Aorta (tissue), 5 donors: ENCODE measurements around the gene YIF1A. TPM values are rescaled to one million over a fixed set of nuclear protein-coding genes. Genes with fewer than 3 reads are reported as not detected.

Experiments used
- ATAC-seq: fragments of 200-7000 bp; cut with Tn5 transposase; one replicate; pipeline ENCODE4 v1.9.1; 2022; ENCODE audit warnings: moderate library complexity; ENCODE audit not compliant: low FRiP score
- DNase-seq, 2 donors: peaks; one replicate each; pipeline ENCODE4 v3.0.0-alpha.2; 2020
- H3K27ac ChIP-seq, 2 donors: one replicate each; pipeline ENCODE4 v1.5.1; 2013; ENCODE audit warnings: low read length in 2 of 2, mild to moderate bottlenecking in 2 of 2, moderate library complexity in 2 of 2, control low read depth in 1 of 2, inconsistent platforms in 1 of 2, low read depth in 1 of 2
- H3K27me3 ChIP-seq, 2 donors: one replicate each; pipeline ENCODE4 v1.6.1; 2013; ENCODE audit warnings: control low read depth in 1 of 2, low read length in 1 of 2, mild to moderate bottlenecking in 1 of 2, moderate library complexity in 1 of 2; ENCODE audit not compliant: insufficient read depth in 2 of 2, control insufficient read depth in 1 of 2
- H3K36me3 ChIP-seq, 2 donors: one replicate each; pipeline ENCODE4 v1.6.1; 2013; ENCODE audit warnings: control low read depth in 1 of 2, low read length in 1 of 2, mild to moderate bottlenecking in 1 of 2; ENCODE audit not compliant: insufficient read depth in 2 of 2, control insufficient read depth in 1 of 2
- H3K4me1 ChIP-seq, 2 donors: one replicate each; pipeline ENCODE4 v1.6.1; 2013; ENCODE audit warnings: low read length in 2 of 2, control low read depth in 1 of 2, mild to moderate bottlenecking in 1 of 2, moderate library complexity in 1 of 2; ENCODE audit not compliant: insufficient read depth in 2 of 2, control insufficient read depth in 1 of 2
- H3K4me3 ChIP-seq, 2 donors: one replicate each; pipeline ENCODE4 v1.5.1; 2013; ENCODE audit warnings: low read length in 2 of 2, control low read depth in 1 of 2, mild to moderate bottlenecking in 1 of 2
- H3K9me3 ChIP-seq: one replicate; pipeline ENCODE4 v1.6.1; 2013; ENCODE audit warnings: mild to moderate bottlenecking, low read length; ENCODE audit not compliant: control insufficient read depth
- WGBS, 2 donors: extraction: QIAGEN DNeasy Blood & Tissue Kit; methylation state at CpG; one replicate each; pipeline ENCODE4 v1.1.7; 2013; 5-methylcytosine and 5-hydroxymethylcytosine counted together
- intact Hi-C, 2 donors: fragments of 100-400 bp; cut with DNase I; formaldehyde crosslinking; loops; one replicate each; pipeline versions ENCODE4 v1.14.2 to v1.15.0; 2022
- polyA plus RNA-seq, 2 donors: library from polyadenylated mRNA; stranded (reverse); fragments of 200-250 nt; gene quantifications; one replicate each; pipeline ENCODE4 v1.2.3, GENCODE V29; 2013
- total RNA-seq, 2 donors: library from RNA; stranded (reverse); fragmentation: NEBNext Ultra II Directional; extraction: Animal tissue kit (Norgen Biotek cat#: 25700); gene quantifications; one replicate each; pipeline ENCODE4 v1.2.1, GENCODE V29; 2021
- donor health status: healthy with polysubstance abuse.
- donor health status: Bipolar disorder and iron deficiency.
- donor health status: DM: no; HTN: no; CAD: no.
- donor health status: DM: no; HTN: no; CAD: no.
- donor health status: DM: yes; HTN: yes; CAD: no.

YIF1A gene
- total and polyA plus RNA-seq, 4 donors: 73.2 to 109 (median 75.8) TPM

- 77 to 81% methylated on average over 25 of the region's 25 CpGs for WGBS, 2 donors
- intact Hi-C loops: no loop called here
- ATAC-seq (no peak), DNase-seq (no peak)
- no peak overlapping the region for H3K4me3 ChIP-seq
- no peaks in the 10 kb centered on the region for H3K4me1 ChIP-seq
- no peaks in the 10 kb centered on the region for H3K27me3 ChIP-seq
- H3K36me3 ChIP-seq: peaks cover 0 to 15% of the 10 kb centered on the region in 2 donors
- H3K9me3 ChIP-seq: no peaks in the 10 kb centered on the region
- no peak overlapping the region for H3K27ac ChIP-seq
Observed at GRCh38 chr11:66239998-66240780, 48.8 kb downstream of the YIF1A start.

GRCh38 chr11:66239511-66239910, 49.4 kb downstream of the YIF1A start:
- WGBS, 2 donors: 75 to 77% methylated on average over 3 of the region's 3 CpGs
- Histone ChIP-seq H3K4me3 (no peak overlapping the region), H3K9me3 (no peaks in the 10 kb centered on the region), H3K27ac (no peak overlapping the region), H3K4me1 (no peaks in the 10 kb centered on the region), H3K27me3 (no peaks in the 10 kb centered on the region), H3K36me3 (peaks cover 0 to 15% of the 10 kb centered on the region in 2 donors)
- intact Hi-C loops: no loop called here
- DNase-seq (no peak), ATAC-seq (no peak)

- DNase-seq: no peak
Observed at GRCh38 chr11:66238786-66239413, 50.0 kb downstream of the YIF1A start.

GRCh38 chr11:66237867-66238266, 51.1 kb downstream of the YIF1A start:
- peaks cover 0 to 17% of the 10 kb centered on the region in 2 donors for H3K36me3 ChIP-seq
- H3K4me3 ChIP-seq: no peak overlapping the region
- intact Hi-C loops: no loop called here
- no peaks in the 10 kb centered on the region for H3K9me3 ChIP-seq
- ATAC-seq: no peak
- H3K4me1 ChIP-seq: no peaks in the 10 kb centered on the region
- no peak overlapping the region for H3K27ac ChIP-seq
- no peaks in the 10 kb centered on the region for H3K27me3 ChIP-seq
- no peak for DNase-seq
- WGBS, 2 donors: 91 to 93% methylated on average over 6 of the region's 6 CpGs

More at GRCh38 chr11:66238786-66239413, 50.0 kb downstream of the YIF1A start:
- Histone ChIP-seq H3K4me1 (no peaks in the 10 kb centered on the region), H3K27me3 (no peaks in the 10 kb centered on the region), H3K36me3 (peaks cover 0 to 17% of the 10 kb centered on the region in 2 donors), H3K27ac (no peak overlapping the region), H3K9me3 (no peaks in the 10 kb centered on the region), H3K4me3 (no peak overlapping the region)
- no peak for ATAC-seq
- intact Hi-C loops: no loop called here
- 92% methylated on average over 17 of the region's 17 CpGs for WGBS, 2 donors

GRCh38 chr11:66235141-66235540, 53.8 kb downstream of the YIF1A start:
- Histone ChIP-seq H3K27me3 (no peaks in the 10 kb centered on the region), H3K4me3 (no peak overlapping the region), H3K36me3 (peaks cover 0 to 21% of the 10 kb centered on the region in 2 donors), H3K9me3 (no peaks in the 10 kb centered on the region), H3K4me1 (no peaks in the 10 kb centered on the region), H3K27ac (no peak overlapping the region)
- 87 to 89% methylated on average over 11 of the region's 11 CpGs for WGBS, 2 donors
- ATAC-seq: no peak
- intact Hi-C loops: no loop called here
- DNase-seq: no peak

Other genes starting within 250 kb of the YIF1A start
- not detected for gene GAL3ST3, start 240.0 kb downstream of the YIF1A start, total RNA-seq
- gene GAL3ST3, start 240.0 kb downstream of the YIF1A start, polyA plus RNA-seq: not detected
- 100 to 1,000 TPM; 141 to 146 TPM for gene SF3B2, start 236.8 kb downstream of the YIF1A start, total RNA-seq
- gene SF3B2, start 236.8 kb downstream of the YIF1A start, polyA plus RNA-seq: 100 to 1,000 TPM in 1 of 2 donors, 10 to 100 TPM in 1; 59.0 to 126 TPM
- 100 to 1,000 TPM in 1 of 2 donors, 10 to 100 TPM in 1; 85.7 to 119 TPM for gene PACS1, start 218.9 kb downstream of the YIF1A start, total RNA-seq
- 10 to 100 TPM; 16.2 to 32.5 TPM for gene PACS1, start 218.9 kb downstream of the YIF1A start, polyA plus RNA-seq
- 10 to 100 TPM; 32.4 to 34.3 TPM for gene KLC2, start 31.4 kb downstream of the YIF1A start, total RNA-seq
- 10 to 100 TPM; 14.8 to 27.0 TPM for gene KLC2, start 31.4 kb downstream of the YIF1A start, polyA plus RNA-seq
- 100 to 1,000 TPM; 102 to 111 TPM for gene RAB1B, start 20.5 kb downstream of the YIF1A start, total RNA-seq
- gene RAB1B, start 20.5 kb downstream of the YIF1A start, polyA plus RNA-seq: 100 to 1,000 TPM; 125 to 130 TPM
- gene CNIH2, start 11.0 kb downstream of the YIF1A start, total RNA-seq: 1 to 10 TPM in 1 of 2 donors, under 1 TPM in 1; 0.75 to 1.1 TPM
- under 1 TPM in 1 of 2 donors, not detected in 1; 0.18 TPM for gene CNIH2, start 11.0 kb downstream of the YIF1A start, polyA plus RNA-seq
- gene TMEM151A, start 2.8 kb upstream of the YIF1A start, total RNA-seq: under 1 TPM in 1 of 2 donors, not detected in 1; 0.13 TPM
- gene TMEM151A, start 2.8 kb upstream of the YIF1A start, polyA plus RNA-seq: not detected
- 100 to 1,000 TPM in 1 of 2 donors, 10 to 100 TPM in 1; 38.6 to 118 TPM for gene CD248, start 27.9 kb upstream of the YIF1A start, total RNA-seq
- 1 to 10 TPM; 3.1 to 7.2 TPM for gene CD248, start 27.9 kb upstream of the YIF1A start, polyA plus RNA-seq
- gene RIN1, start 47.3 kb upstream of the YIF1A start, total RNA-seq: 1 to 10 TPM; 8.3 to 9.1 TPM
- gene RIN1, start 47.3 kb upstream of the YIF1A start, polyA plus RNA-seq: 10 to 100 TPM in 1 of 2 donors, 1 to 10 TPM in 1; 1.8 to 13.3 TPM
- 10 to 100 TPM; 21.5 to 22.4 TPM for gene BRMS1, start 56.0 kb upstream of the YIF1A start, total RNA-seq
- gene BRMS1, start 56.0 kb upstream of the YIF1A start, polyA plus RNA-seq: 10 to 100 TPM; 24.4 to 55.2 TPM
- 10 to 100 TPM; 11.8 to 18.8 TPM for gene B4GAT1, start 58.5 kb upstream of the YIF1A start, total RNA-seq
- gene B4GAT1, start 58.5 kb upstream of the YIF1A start, polyA plus RNA-seq: 10 to 100 TPM in 1 of 2 donors, 1 to 10 TPM in 1; 7.0 to 18.3 TPM
- 1 to 10 TPM; 1.9 to 3.3 TPM for gene SLC29A2, start 82.6 kb upstream of the YIF1A start, total RNA-seq
- gene SLC29A2, start 82.6 kb upstream of the YIF1A start, polyA plus RNA-seq: 1 to 10 TPM in 1 of 2 donors, under 1 TPM in 1; 0.38 to 3.9 TPM
- 1 to 10 TPM in 1 of 2 donors, under 1 TPM in 1; 0.54 to 7.0 TPM for gene NPAS4, start 131.9 kb upstream of the YIF1A start, total RNA-seq
- 1 to 10 TPM in 1 of 2 donors, not detected in 1; 2.5 TPM for gene NPAS4, start 131.9 kb upstream of the YIF1A start, polyA plus RNA-seq
- 10 to 100 TPM; 27.6 to 33.5 TPM for gene MRPL11, start 149.7 kb upstream of the YIF1A start, total RNA-seq
- 10 to 100 TPM; 40.1 to 54.5 TPM for gene MRPL11, start 149.7 kb upstream of the YIF1A start, polyA plus RNA-seq
- gene PELI3, start 177.8 kb upstream of the YIF1A start, total RNA-seq: 10 to 100 TPM; 11.5 to 15.7 TPM
- gene PELI3, start 177.8 kb upstream of the YIF1A start, polyA plus RNA-seq: 10 to 100 TPM; 14.3 to 16.3 TPM
- 10 to 100 TPM; 15.5 to 24.8 TPM for gene DPP3, start 191.3 kb upstream of the YIF1A start, total RNA-seq
- 10 to 100 TPM; 18.8 to 23.8 TPM for gene DPP3, start 191.3 kb upstream of the YIF1A start, polyA plus RNA-seq
- 10 to 100 TPM; 27.2 to 58.1 TPM for gene BBS1, start 221.5 kb upstream of the YIF1A start, total RNA-seq
- gene BBS1, start 221.5 kb upstream of the YIF1A start, polyA plus RNA-seq: 10 to 100 TPM; 18.9 to 34.9 TPM